ENCODE measurements around the gene SNHG17. TPM values are rescaled to one million over a fixed set of nuclear protein-coding genes. Genes with fewer than 3 reads are reported as not detected.
A peak's percentile ranks its signal among the peaks of the same experiment; 100 is the strongest.

Gene SNHG17
- total RNA-seq, 1 donor from 2014 or later: 23.8 TPM

- no peak overlapping the region for H3K27ac ChIP-seq
- intact Hi-C loops (cut with DNase I): no loop called here
- TF ChIP-seq, protein P1, sequence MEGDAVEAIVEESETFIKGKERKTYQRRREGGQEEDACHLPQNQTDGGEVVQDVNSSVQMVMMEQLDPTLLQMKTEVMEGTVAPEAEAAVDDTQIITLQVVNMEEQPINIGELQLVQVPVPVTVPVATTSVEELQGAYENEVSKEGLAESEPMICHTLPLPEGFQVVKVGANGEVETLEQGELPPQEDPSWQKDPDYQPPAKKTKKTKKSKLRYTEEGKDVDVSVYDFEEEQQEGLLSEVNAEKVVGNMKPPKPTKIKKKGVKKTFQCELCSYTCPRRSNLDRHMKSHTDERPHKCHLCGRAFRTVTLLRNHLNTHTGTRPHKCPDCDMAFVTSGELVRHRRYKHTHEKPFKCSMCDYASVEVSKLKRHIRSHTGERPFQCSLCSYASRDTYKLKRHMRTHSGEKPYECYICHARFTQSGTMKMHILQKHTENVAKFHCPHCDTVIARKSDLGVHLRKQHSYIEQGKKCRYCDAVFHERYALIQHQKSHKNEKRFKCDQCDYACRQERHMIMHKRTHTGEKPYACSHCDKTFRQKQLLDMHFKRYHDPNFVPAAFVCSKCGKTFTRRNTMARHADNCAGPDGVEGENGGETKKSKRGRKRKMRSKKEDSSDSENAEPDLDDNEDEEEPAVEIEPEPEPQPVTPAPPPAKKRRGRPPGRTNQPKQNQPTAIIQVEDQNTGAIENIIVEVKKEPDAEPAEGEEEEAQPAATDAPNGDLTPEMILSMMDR (IDR thresholded peaks at IDR 0.05): no peak
- H3K9me3 ChIP-seq: no peaks in the 10 kb centered on the region
- DNase-seq (no peak), ATAC-seq (peak; percentile 93)
- no peaks in the 10 kb centered on the region for H3K27me3 ChIP-seq
- H3K4me1 ChIP-seq: no peaks in the 10 kb centered on the region
- H3K4me3 ChIP-seq: no peak overlapping the region
- H3K36me3 ChIP-seq: no peaks in the 10 kb centered on the region
Observed at GRCh38 chr20:38460040-38460623, 25.0 kb upstream of the SNHG17 start.

DNA sequence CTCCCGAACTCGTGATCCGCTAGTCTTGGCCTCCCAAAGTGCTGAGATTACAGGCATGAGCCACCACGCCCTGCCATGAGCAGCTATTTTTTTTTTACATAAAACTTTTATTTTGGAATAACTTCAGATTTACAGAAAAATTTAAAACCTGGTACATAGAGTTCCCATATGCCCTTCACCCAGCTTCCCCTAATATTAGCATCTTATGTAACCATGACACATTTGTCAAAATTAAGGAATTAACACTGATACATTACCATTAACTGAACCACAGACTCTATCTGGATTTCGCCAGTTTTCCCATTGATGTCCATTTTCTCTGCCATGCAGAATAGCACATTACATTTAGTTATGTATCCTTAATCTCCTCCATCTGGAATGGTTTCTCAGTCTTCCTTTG, 23.2 kb upstream of the SNHG17 start:
- Histone ChIP-seq H3K27ac (no peak overlapping the region), H3K27me3 (no peaks in the 10 kb centered on the region), H3K9me3 (no peaks in the 10 kb centered on the region), H3K4me1 (no peaks in the 10 kb centered on the region), H3K4me3 (no peak overlapping the region), H3K36me3 (no peaks in the 10 kb centered on the region)
- ATAC-seq: no peak
- intact Hi-C loops (cut with DNase I): no loop called here
- TF ChIP-seq, protein P1 (IDR thresholded peaks at IDR 0.05): no peak
- no peak for DNase-seq

DNA sequence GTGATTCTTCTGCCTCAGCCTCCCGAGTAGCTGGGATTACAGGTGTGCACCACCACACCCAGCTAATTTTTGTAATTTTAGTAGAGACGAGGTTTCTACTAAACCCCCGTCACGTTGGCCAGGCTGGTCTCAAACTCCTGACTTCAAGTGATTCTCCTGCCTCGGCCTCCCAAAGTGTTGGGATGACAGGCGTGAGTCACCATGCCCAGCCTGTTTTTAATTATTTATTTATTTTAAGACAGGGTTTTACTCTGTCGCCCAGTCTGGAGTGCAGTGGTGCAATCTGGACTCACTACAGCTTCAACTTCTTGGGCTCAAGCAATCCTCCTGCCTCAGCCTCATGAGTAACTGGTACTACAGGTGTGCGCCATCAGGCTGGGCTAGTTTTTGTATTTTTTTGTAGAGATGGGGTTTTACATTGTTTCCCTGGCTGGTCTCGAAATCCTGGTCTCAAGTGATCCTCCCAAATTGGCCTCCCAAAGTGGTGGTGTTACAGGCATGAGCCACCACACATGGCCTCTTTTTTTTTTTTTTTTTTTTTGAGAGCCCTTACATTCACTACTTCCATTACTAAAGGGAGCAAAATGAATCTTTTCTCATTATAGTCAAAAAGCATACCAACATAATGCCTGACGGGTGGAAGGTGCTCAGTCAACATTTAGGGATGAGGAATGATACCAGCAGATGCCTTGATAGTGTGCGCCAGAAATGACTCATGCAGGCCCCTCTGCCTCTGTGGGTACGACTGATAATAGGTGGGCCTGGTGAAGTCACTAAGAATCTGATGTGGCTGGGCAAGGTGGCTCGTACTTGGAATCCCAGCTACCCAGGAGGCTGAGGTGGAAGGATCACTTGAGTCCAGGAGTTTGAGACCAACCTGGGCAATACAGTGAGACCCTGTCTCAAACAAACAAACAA, 19.7 kb upstream of the SNHG17 start:
- no peak for DNase-seq
- H3K9me3 ChIP-seq: no peaks in the 10 kb centered on the region
- H3K27ac ChIP-seq: peak overlapping the region; percentile 51
- TF ChIP-seq, protein P1 (IDR thresholded peaks at IDR 0.05): no peak
- H3K27me3 ChIP-seq: no peaks in the 10 kb centered on the region
- peaks cover 11% of the 10 kb centered on the region for H3K36me3 ChIP-seq
- intact Hi-C loops (cut with DNase I): no loop called here
- H3K4me1 ChIP-seq: no peaks in the 10 kb centered on the region
- ATAC-seq: no peak
- no peak overlapping the region for H3K4me3 ChIP-seq

DNA sequence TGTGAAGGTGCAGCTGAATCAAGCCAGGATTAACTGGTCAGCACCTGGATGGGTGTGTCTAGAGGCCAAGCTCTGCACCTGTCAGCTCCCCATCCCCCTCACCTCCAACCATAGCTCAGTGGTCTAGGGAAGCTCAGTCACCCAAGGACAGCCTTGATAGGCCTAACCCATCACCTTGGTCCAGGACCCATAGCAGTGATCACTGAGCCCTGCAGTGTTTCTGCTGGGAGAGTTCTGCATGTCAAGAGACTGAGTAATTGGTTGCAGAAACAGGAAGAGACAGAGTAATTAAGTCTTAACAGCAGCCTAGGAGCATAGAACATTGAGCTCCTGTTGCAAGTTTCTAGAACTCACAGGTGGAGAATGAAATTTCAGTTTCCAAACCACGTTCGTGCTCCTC, 18.8 kb upstream of the SNHG17 start:
- H3K36me3 ChIP-seq: peaks cover 20% of the 10 kb centered on the region

GRCh38 chr20:38452880-38453624, 17.9 kb upstream of the SNHG17 start:
- Histone ChIP-seq H3K4me3 (no peak overlapping the region), H3K4me1 (peaks cover 2% of the 10 kb centered on the region), H3K27ac (peak overlapping the region; percentile 51), H3K36me3 (peaks cover 25% of the 10 kb centered on the region), H3K27me3 (no peaks in the 10 kb centered on the region), H3K9me3 (no peaks in the 10 kb centered on the region)
- DNase-seq: no peak
- TF ChIP-seq, protein P1 (IDR thresholded peaks at IDR 0.05): no peak
- intact Hi-C loops (cut with DNase I): no loop called here
- ATAC-seq: peak; percentile 13

More for the DNA sequence above, 18.8 kb upstream of the SNHG17 start:
- no peak overlapping the region for H3K4me3 ChIP-seq
- DNase-seq (no peak), ATAC-seq (no peak)
- peak overlapping the region; percentile 51 for H3K27ac ChIP-seq
- H3K4me1 ChIP-seq: no peaks in the 10 kb centered on the region
- TF ChIP-seq, protein P1 (IDR thresholded peaks at IDR 0.05): no peak
- intact Hi-C loops (cut with DNase I): no loop called here
- H3K27me3 ChIP-seq: no peaks in the 10 kb centered on the region
- H3K9me3 ChIP-seq: no peaks in the 10 kb centered on the region

Measured in upper lobe of right lung (tissue), 1 donor.